Activated CD8-positive, alpha-beta memory T cell treated with anti-CD3 and anti-CD28 coated beads, Interleukin-2, amount 50 U/mL, for 48 hours (primary cell): Measurements from ENCODE around the gene SETD3.
"Not testable (repeated sequence)": the region's sequence is repeated elsewhere in the genome, so short reads cannot be mapped to it uniquely, and the experiment has no call there.

Experiments
- DNase-seq: peaks from one replicate; pipeline ENCODE4 v3.0.0-alpha.2; 2020

Gene SETD3

GRCh38 chr14:99354166-99354875, 126.3 kb downstream of the SETD3 start:
- no peak for DNase-seq

- DNase-seq, result no peak
These were observed 127.9 kb downstream of the SETD3 start for GRCh38 chr14:99352688-99353280.

DNA sequence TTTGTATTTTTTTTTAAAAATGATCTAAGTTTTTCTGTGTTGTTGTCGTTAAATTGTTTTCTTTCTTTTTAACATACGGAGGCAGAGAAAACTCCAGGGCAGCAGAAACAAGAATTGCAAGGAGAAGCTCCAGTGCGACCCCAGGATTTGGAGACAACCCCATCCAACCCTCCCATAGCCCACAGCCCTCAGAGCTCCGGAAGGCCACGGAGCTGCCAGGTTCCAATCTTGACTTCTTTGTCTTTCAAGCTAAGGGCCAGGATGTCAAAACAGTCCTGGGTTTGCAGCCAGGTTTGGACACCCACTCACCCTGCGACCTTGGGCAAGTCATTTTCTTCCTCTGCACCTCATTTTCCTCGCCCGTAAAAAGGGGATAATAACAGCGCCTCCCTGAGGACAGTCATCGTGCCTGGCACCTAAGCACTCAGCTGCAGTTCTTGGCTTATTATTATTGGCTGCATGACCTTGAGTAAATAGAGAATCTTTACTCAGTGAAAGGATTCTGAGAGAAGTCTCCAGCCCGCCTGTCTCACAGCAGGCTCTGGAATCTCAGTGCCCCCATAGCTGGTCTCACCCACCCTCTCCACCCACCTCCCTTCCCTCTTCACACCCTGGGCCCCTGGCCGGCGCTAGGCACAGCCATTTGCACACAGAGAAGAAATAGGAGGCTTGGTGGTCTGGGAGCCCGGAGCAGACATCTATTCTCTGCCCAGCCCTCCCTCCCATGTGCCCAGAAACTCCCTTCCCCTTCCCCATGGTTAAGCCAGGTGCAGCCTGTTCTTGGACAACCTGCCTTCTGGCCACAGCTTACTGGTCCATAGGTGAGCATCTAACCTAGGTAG, 129.3 kb downstream of the SETD3 start:
- no peak for DNase-seq

DNA sequence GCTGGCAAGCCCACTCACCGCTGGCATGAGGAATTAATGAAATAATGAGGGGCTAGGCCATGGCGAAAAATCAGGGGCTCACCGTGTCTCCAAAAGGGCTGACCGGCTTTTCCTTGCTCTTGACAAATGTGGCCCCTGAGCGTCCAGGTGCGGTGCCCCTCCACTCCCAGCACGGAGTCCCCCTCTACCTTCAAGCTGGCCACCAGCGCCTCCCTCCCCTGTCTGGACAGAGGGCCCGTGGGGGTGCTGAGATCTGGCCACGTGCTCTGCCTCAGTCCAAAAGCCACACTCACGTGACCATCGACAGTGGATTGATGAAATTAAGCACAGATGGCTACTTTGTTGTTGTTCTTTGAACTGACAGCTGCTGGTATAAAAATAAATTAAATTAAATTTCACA, 129.9 kb downstream of the SETD3 start:
- DNase-seq, result no peak

DNA sequence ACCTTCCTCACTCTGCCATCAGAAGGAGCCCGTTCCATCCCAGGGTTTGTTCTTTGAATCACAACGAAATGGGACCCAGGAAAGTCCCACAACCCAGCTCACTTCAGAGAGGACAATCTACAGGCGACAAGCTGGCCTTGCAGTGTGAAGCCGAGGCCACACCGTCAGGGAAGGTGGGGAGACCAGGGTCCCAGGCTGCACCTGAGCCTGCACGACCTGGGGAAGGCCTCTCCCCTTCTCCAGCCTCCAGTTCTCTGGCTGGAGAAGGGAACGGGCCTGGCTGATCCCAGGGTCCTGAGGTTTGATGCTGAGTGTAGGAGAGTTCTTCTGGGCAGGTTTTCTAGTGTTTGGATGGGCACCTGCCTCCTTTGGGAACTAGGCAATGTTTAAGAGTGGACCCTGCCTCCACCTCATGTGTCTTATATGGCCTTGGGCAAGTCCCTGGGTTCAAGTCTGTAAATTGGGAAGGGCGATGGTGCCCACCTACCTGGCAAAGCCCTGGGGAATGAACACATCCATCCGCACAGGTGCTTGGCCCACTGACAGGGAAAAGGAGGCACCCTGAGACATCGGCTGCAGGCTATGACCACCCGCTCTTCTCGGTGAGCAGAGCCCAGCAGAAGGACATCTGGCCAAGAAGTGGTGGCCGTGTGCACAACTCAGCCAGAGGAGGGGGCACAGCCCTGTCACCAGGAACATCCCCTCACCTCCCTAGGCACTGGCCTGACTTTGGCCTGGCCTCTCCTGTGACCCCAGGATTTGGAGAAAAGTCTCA, 130.8 kb downstream of the SETD3 start:
- no peak for DNase-seq

GRCh38 chr14:99348816-99349614, 131.6 kb downstream of the SETD3 start:
- no peak for DNase-seq

DNA sequence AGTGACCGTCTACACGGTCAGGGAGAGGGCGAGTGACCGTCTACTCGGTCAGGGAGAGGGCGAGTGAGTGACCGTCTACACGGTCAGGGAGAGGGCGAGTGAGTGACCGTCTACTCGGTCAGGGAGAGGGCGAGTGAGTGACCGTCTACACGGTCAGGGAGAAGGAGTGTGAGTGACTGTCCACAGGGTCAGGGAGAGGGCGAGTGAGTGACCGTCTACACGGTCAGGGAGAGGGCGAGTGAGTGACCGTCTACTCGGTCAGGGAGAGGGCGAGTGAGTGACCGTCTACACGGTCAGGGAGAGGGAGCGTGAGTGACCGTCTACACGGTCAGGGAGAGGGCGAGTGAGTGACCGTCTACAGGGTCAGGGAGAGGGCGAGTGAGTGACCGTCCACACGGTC, 132.4 kb downstream of the SETD3 start:
- not testable (repeated sequence) for DNase-seq
